ENCODE data around the gene HACD4.

HACD4 gene

GRCh38 chr9:21031091-21031807 is at the start of gene HACD4:
Gene HACD4 (minus strand): TSS chr9:21031640. CDS start chr9:21031590, 50 bp downstream.
- DNase-seq: no peak

GRCh38 chr9:21080793-21081192 is 49.4 kb upstream of the HACD4 start:
- DNase-seq: no peak

GRCh38 chr9:21078702-21079101 is 47.3 kb upstream of the HACD4 start:
- no peak for DNase-seq

GRCh38 chr9:21077781-21078180 is 46.3 kb upstream of the HACD4 start, which contains the start of gene IFNB1:
Gene IFNB1 (minus strand): TSS chr9:21077942. CDS start chr9:21077869, 73 bp downstream.
- DNase-seq: no peak

- DNase-seq: no peak
Observed at GRCh38 chr9:21075484-21075883, 44.0 kb upstream of the HACD4 start.

- DNase-seq: no peak
Observed at GRCh38 chr9:21070906-21071305, 39.5 kb upstream of the HACD4 start.

GRCh38 chr9:21070171-21070571 is 38.7 kb upstream of the HACD4 start:
- peak; percentile 36 for DNase-seq

GRCh38 chr9:21060919-21061561 is 29.6 kb upstream of the HACD4 start:
- DNase-seq: no peak

- DNase-seq: no peak
Observed at GRCh38 chr9:21056931-21057330, 25.5 kb upstream of the HACD4 start.

- DNase-seq: no peak
Observed at GRCh38 chr9:21053851-21054250, 22.4 kb upstream of the HACD4 start.

- DNase-seq: no peak
Observed at GRCh38 chr9:21047281-21047691, 15.8 kb upstream of the HACD4 start.

- DNase-seq: no peak
Observed at GRCh38 chr9:21043841-21044240, 12.4 kb upstream of the HACD4 start.

- no peak for DNase-seq
Observed at GRCh38 chr9:21042466-21042865, 11.0 kb upstream of the HACD4 start.

- no peak for DNase-seq
Observed at GRCh38 chr9:21039302-21039701, 7.9 kb upstream of the HACD4 start.

GRCh38 chr9:21037278-21037677 is 5.8 kb upstream of the HACD4 start:
- no peak for DNase-seq

GRCh38 chr9:21031808-21032183 is 356 bp upstream of the HACD4 start:
- DNase-seq: no peak

GRCh38 chr9:21030389-21031035 is 928 bp downstream of the HACD4 start:
- DNase-seq: no peak

- no peak for DNase-seq
Observed at GRCh38 chr9:21029661-21030060, 1.8 kb downstream of the HACD4 start.

- DNase-seq: no peak
Observed at GRCh38 chr9:21028466-21028865, 3.0 kb downstream of the HACD4 start.

GRCh38 chr9:21027295-21027694 is 4.1 kb downstream of the HACD4 start:
- no peak for DNase-seq

GRCh38 chr9:21023861-21024260 is 7.6 kb downstream of the HACD4 start:
- DNase-seq: no peak

GRCh38 chr9:21018177-21018576 is 13.3 kb downstream of the HACD4 start:
- DNase-seq: no peak

- DNase-seq: no peak
Observed at GRCh38 chr9:21016701-21017491, 14.5 kb downstream of the HACD4 start.

Data from DMS 273 treated with DMSO at 0.1 percent for 48 hours (cell line).